Panc1 (cell line): ENCODE results near the gene CACNA1A.

ENCODE experiments used
- SIN3A ChIP-seq: IDR thresholded peaks from 2 replicates; pipeline ENCODE4 v1.6.1; 2012; ENCODE audit warnings: low read depth, mild to moderate bottlenecking, low read length, moderate library complexity, borderline replicate concordance; ENCODE audit not compliant: insufficient read depth
- TF ChIP-seq, protein P1 (sequence below): fragments of 450-650 bp; IDR thresholded peaks from 2 replicates; pipeline ENCODE4 v1.5.1; 2017; ENCODE audit warnings: mild to moderate bottlenecking

DNA sequence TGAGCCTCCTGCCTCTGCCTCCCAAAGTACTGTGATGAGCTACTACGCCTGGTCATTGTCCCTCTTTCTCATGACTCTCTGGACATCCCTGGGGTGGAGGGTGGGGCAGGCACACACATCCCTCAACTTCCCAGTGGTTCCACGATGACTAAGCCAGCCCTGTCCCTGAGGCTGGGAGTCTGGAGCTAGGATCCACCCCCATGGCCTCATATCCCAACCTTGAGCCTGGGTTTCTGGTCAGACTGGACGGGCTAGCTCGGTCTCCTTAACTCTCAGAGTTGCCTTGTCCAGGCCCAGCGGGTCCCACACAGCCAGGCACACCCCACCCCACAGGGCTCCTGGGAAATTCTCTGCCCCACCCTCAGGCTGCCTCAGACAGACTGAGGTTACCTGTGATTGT lies 336.5 kb downstream of the CACNA1A start:
- TF ChIP-seq, protein P1, sequence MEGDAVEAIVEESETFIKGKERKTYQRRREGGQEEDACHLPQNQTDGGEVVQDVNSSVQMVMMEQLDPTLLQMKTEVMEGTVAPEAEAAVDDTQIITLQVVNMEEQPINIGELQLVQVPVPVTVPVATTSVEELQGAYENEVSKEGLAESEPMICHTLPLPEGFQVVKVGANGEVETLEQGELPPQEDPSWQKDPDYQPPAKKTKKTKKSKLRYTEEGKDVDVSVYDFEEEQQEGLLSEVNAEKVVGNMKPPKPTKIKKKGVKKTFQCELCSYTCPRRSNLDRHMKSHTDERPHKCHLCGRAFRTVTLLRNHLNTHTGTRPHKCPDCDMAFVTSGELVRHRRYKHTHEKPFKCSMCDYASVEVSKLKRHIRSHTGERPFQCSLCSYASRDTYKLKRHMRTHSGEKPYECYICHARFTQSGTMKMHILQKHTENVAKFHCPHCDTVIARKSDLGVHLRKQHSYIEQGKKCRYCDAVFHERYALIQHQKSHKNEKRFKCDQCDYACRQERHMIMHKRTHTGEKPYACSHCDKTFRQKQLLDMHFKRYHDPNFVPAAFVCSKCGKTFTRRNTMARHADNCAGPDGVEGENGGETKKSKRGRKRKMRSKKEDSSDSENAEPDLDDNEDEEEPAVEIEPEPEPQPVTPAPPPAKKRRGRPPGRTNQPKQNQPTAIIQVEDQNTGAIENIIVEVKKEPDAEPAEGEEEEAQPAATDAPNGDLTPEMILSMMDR, result no peak
- no peak for TF ChIP-seq SIN3A
